DOHH2 (cell line): ENCODE results near the gene HIVEP1.

ENCODE experiments used
- H3F3A ChIP-seq: fragments of 200-600 bp; sonication (generic), shearing (Covaris generic); 2 replicates; pipeline ENCODE4 v1.6.0; 2016; ENCODE audit warnings: antibody characterized with exemption, mild to moderate bottlenecking; ENCODE audit not compliant: control insufficient read depth, insufficient read depth
- H3K27ac ChIP-seq: fragments of 200-600 bp; sonication (generic); 2 replicates; pipeline ENCODE4 v1.5.1; 2014; ENCODE audit warnings: low read depth, mild to moderate bottlenecking, low read length, moderate library complexity
- H3K27me3 ChIP-seq: fragments of 200-600 bp; sonication (generic); 2 replicates; pipeline ENCODE4 v1.6.1; 2014; ENCODE audit warnings: mild to moderate bottlenecking, low read length, mixed read lengths; ENCODE audit not compliant: control insufficient read depth
- H3K36me3 ChIP-seq: fragments of 200-600 bp; sonication (generic); 2 replicates; pipeline ENCODE4 v1.6.1; 2014; ENCODE audit warnings: mild to moderate bottlenecking, low read length, moderate library complexity, mixed read lengths; ENCODE audit not compliant: control insufficient read depth
- H3K4me1 ChIP-seq: fragments of 200-600 bp; sonication (generic); 2 replicates; pipeline ENCODE4 v1.6.1; 2014; ENCODE audit warnings: mild to moderate bottlenecking, low read length, mixed read lengths; ENCODE audit not compliant: control insufficient read depth
- H3K4me2 ChIP-seq: fragments of 200-600 bp; sonication (generic); 2 replicates; pipeline ENCODE4 v1.6.0; 2014; ENCODE audit warnings: mild to moderate bottlenecking, low read length, moderate library complexity
- H3K4me3 ChIP-seq: fragments of 200-600 bp; sonication (generic); 2 replicates; pipeline ENCODE4 v1.5.1; 2014; ENCODE audit warnings: mild to moderate bottlenecking, low read length, mixed read lengths
- H3K79me2 ChIP-seq: fragments of 200-600 bp; sonication (generic); 2 replicates; pipeline ENCODE4 v1.6.1; 2014; ENCODE audit warnings: mild to moderate bottlenecking, low read length, mixed read lengths; ENCODE audit not compliant: control insufficient read depth
- H3K9me2 ChIP-seq: fragments of 200-600 bp; sonication (generic); replicated peaks from 2 replicates; pipeline ENCODE4 v1.6.1; 2014; ENCODE audit warnings: mild to moderate bottlenecking, low read length, mixed read lengths; ENCODE audit not compliant: control insufficient read depth
- H3K9me3 ChIP-seq: fragments of 200-600 bp; sonication (generic); 2 replicates; pipeline ENCODE4 v1.6.1; 2014; ENCODE audit warnings: antibody characterized with exemption, low read length, mixed read lengths; ENCODE audit not compliant: control insufficient read depth, insufficient read depth
- H4K20me1 ChIP-seq: fragments of 200-600 bp; sonication (generic); 2 replicates; pipeline ENCODE4 v1.6.0; 2014; ENCODE audit warnings: low read depth, mild to moderate bottlenecking, antibody characterized with exemption, low read length, moderate library complexity; ENCODE audit not compliant: control insufficient read depth, insufficient read depth
- EZH2phosphoT487 ChIP-seq: fragments of 200-600 bp; sonication (generic); IDR thresholded peaks from 2 replicates; pipeline ENCODE4 v1.6.1; 2017; ENCODE audit warnings: borderline replicate concordance, mild to moderate bottlenecking, antibody characterized with exemption, low read length, moderate library complexity, mixed read lengths
- TF ChIP-seq, protein P1 (sequence below): fragments of 200-600 bp; sonication (generic); IDR thresholded peaks from one replicate; pipeline ENCODE4 v1.5.1; 2014; ENCODE audit warnings: antibody characterized with exemption, mild to moderate bottlenecking, low read depth, low read length; ENCODE audit not compliant: poor library complexity, severe bottlenecking

Gene HIVEP1

DNA sequence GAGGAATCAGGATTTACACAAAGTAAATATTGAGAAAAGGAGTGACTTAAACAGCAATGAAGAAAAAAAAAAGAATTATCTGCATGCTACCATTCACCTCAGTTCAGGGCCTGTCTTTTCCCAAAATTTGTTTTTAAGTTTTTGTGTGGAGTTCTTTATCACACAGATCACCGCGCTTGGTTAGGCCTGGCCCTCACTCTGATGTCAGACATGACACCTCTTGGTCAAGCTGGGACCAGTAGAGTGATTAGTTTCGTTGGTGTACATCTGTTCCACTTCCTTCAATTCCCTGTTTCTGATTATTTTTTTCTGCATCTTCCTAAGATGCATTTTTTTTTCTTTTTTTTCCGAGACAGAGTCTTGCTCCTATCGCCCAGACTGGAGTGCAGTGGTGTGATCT, 34.9 kb upstream of the HIVEP1 start:
- H3K9me2 ChIP-seq, result no peaks in the 10 kb centered on the region
- no peak overlapping the region for H3K27ac ChIP-seq
- H4K20me1 ChIP-seq, result no peaks in the 10 kb centered on the region
- TF ChIP-seq, protein P1, sequence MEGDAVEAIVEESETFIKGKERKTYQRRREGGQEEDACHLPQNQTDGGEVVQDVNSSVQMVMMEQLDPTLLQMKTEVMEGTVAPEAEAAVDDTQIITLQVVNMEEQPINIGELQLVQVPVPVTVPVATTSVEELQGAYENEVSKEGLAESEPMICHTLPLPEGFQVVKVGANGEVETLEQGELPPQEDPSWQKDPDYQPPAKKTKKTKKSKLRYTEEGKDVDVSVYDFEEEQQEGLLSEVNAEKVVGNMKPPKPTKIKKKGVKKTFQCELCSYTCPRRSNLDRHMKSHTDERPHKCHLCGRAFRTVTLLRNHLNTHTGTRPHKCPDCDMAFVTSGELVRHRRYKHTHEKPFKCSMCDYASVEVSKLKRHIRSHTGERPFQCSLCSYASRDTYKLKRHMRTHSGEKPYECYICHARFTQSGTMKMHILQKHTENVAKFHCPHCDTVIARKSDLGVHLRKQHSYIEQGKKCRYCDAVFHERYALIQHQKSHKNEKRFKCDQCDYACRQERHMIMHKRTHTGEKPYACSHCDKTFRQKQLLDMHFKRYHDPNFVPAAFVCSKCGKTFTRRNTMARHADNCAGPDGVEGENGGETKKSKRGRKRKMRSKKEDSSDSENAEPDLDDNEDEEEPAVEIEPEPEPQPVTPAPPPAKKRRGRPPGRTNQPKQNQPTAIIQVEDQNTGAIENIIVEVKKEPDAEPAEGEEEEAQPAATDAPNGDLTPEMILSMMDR, result no peak
- no peak for TF ChIP-seq EZH2phosphoT487
- no peaks in the 10 kb centered on the region for H3K4me1 ChIP-seq
- H3K27me3 ChIP-seq, result peaks cover 6% of the 10 kb centered on the region
- H3K36me3 ChIP-seq, result no peaks in the 10 kb centered on the region
- no peaks in the 10 kb centered on the region for H3F3A ChIP-seq
- H3K4me3 ChIP-seq, result no peak overlapping the region
- no peak overlapping the region for H3K4me2 ChIP-seq
- H3K79me2 ChIP-seq, result no peaks in the 10 kb centered on the region
- H3K9me3 ChIP-seq, result no peaks in the 10 kb centered on the region

DNA sequence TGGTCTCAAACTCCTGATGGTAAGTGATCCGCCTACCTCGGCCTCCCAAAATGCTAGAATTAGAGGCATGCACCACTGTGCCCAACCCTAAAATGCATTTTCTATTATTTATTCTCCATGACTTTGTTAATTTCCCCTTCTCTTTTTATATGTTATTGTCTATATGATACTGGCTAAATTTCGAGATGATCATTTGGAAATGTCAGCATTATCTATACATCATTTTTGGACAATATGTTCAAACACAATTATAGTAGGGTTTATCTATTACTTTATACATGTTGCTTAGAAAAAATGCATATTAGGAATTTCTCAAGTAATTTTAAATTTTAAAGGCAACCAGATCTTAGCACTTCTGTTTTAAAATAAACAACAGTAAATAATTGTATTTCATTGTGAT, 34.4 kb upstream of the HIVEP1 start:
- Histone ChIP-seq H3K4me3 (no peak overlapping the region), H3K9me2 (no peaks in the 10 kb centered on the region), H3K27ac (no peak overlapping the region), H3F3A (no peaks in the 10 kb centered on the region), H4K20me1 (no peaks in the 10 kb centered on the region), H3K4me2 (no peak overlapping the region), H3K27me3 (peaks cover 8% of the 10 kb centered on the region), H3K9me3 (no peaks in the 10 kb centered on the region), H3K36me3 (no peaks in the 10 kb centered on the region), H3K4me1 (no peaks in the 10 kb centered on the region), H3K79me2 (no peaks in the 10 kb centered on the region)
- TF ChIP-seq, protein P1, result no peak
- no peak for TF ChIP-seq EZH2phosphoT487

DNA sequence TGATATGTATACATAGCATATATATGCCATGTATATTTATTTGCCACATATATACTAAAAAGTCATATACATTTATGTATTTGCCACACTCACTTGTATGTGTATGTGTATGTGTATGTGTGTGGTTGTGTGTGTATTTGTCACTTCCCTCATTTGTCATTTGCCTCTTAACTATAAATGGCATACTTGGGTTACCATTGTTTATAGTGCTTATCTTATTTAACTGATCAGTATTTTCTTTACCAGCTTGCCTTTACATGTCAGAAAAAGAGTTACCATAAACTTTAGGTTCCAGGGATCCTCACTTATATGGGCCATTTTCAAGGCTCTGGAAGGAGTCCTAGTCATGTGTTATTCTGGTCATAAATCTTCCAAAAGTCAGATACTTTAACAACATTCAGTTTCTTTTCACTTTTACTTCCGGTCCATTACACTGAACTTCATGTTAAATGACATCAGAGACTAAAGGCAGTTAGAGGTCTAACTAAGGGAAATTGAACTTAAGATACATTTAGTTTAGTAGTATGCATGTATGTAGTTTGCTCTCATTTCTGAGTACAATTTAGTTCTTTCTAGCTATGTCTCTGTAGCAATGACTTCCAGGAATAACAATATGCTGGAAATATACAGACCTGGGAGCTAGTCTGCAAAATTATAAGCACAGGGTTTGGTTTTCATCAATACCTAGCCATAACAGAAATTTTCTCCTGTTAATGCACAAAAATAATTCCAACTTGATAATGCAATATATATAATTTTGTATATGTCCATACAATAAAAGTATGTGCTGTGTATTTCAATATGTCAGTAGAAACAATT, 33.7 kb upstream of the HIVEP1 start:
- Histone ChIP-seq H3K9me3 (no peaks in the 10 kb centered on the region), H3F3A (no peaks in the 10 kb centered on the region), H3K4me2 (no peak overlapping the region), H4K20me1 (no peaks in the 10 kb centered on the region), H3K4me3 (no peak overlapping the region), H3K9me2 (no peaks in the 10 kb centered on the region), H3K27ac (no peak overlapping the region), H3K79me2 (no peaks in the 10 kb centered on the region), H3K27me3 (peaks cover 13% of the 10 kb centered on the region), H3K4me1 (no peaks in the 10 kb centered on the region), H3K36me3 (no peaks in the 10 kb centered on the region)
- no peak for TF ChIP-seq EZH2phosphoT487
- TF ChIP-seq, protein P1, result no peak
